Loucy (cell line): Measurements from ENCODE around the gene RFESD.

Source experiments
- H2AFZ ChIP-seq: fragments of 200-600 bp; sonication (generic); 2 replicates; pipeline ENCODE4 v1.6.0; 2016; ENCODE audit warnings: antibody characterized with exemption, mild to moderate bottlenecking, low read length, moderate library complexity
- H3F3A ChIP-seq: fragments of 200-600 bp; 2 replicates; pipeline ENCODE4 v1.6.0; 2016; ENCODE audit warnings: antibody characterized with exemption, low read depth, mild to moderate bottlenecking
- H3K27me3 ChIP-seq: fragments of 200-600 bp; sonication (generic); 2 replicates; pipeline ENCODE4 v1.6.1; 2014; ENCODE audit warnings: low read length, mild to moderate bottlenecking; ENCODE audit not compliant: insufficient read depth, poor library complexity, severe bottlenecking
- H3K36me3 ChIP-seq: fragments of 200-600 bp; sonication (generic); 2 replicates; pipeline ENCODE4 v1.6.1; 2016; ENCODE audit warnings: low read length; ENCODE audit not compliant: insufficient read depth
- H3K4me1 ChIP-seq: fragments of 200-600 bp; sonication (generic); 2 replicates; pipeline ENCODE4 v1.5.1; 2014; ENCODE audit warnings: low read length, mild to moderate bottlenecking; ENCODE audit not compliant: insufficient read depth, poor library complexity, severe bottlenecking
- H3K4me2 ChIP-seq: fragments of 200-600 bp; sonication (generic); 2 replicates; pipeline ENCODE4 v1.6.0; 2014; ENCODE audit warnings: antibody characterized with exemption, low read length, low read depth, mild to moderate bottlenecking; ENCODE audit not compliant: poor library complexity, severe bottlenecking
- H3K4me3 ChIP-seq: fragments of 200-600 bp; sonication (generic); 2 replicates; pipeline ENCODE4 v1.5.1; 2014; ENCODE audit warnings: low read length, mild to moderate bottlenecking, mixed read lengths; ENCODE audit not compliant: poor library complexity, severe bottlenecking
- H3K79me2 ChIP-seq: fragments of 200-600 bp; sonication (generic); 2 replicates; pipeline ENCODE4 v1.6.1; 2014; ENCODE audit warnings: low read length; ENCODE audit not compliant: insufficient read depth
- H3K9ac ChIP-seq: fragments of 200-600 bp; sonication (generic); 2 replicates; pipeline ENCODE4 v1.6.0; 2014; ENCODE audit warnings: mild to moderate bottlenecking, low read depth, low read length, moderate library complexity; ENCODE audit not compliant: poor library complexity, severe bottlenecking
- H3K9me2 ChIP-seq: fragments of 200-600 bp; sonication (generic); replicated peaks from 2 replicates; pipeline ENCODE4 v1.6.1; 2016; ENCODE audit warnings: low read depth, low read length, mixed read lengths
- H3K9me3 ChIP-seq: fragments of 200-600 bp; sonication (generic); 2 replicates; pipeline ENCODE4 v1.6.1; 2014; ENCODE audit warnings: mild to moderate bottlenecking, antibody characterized with exemption, low read length, low read depth; ENCODE audit not compliant: insufficient read depth
- H4K20me1 ChIP-seq: fragments of 200-600 bp; sonication (generic); 2 replicates; pipeline ENCODE4 v1.6.0; 2014; ENCODE audit warnings: antibody characterized with exemption, low read length, mild to moderate bottlenecking; ENCODE audit not compliant: insufficient read depth, poor library complexity, severe bottlenecking
- EZH2phosphoT487 ChIP-seq: fragments of 200-600 bp; IDR thresholded peaks from 2 replicates; pipeline ENCODE4 v1.6.1; 2018; ENCODE audit warnings: antibody characterized with exemption, mild to moderate bottlenecking, moderate library complexity, borderline replicate concordance
- TF ChIP-seq, protein P1 (sequence below): fragments of 200-600 bp; sonication (generic); conservative IDR thresholded peaks from 2 replicates; pipeline ENCODE4 v1.5.1; 2014; ENCODE audit warnings: mild to moderate bottlenecking, antibody characterized with exemption, low read length

The RFESD gene

DNA sequence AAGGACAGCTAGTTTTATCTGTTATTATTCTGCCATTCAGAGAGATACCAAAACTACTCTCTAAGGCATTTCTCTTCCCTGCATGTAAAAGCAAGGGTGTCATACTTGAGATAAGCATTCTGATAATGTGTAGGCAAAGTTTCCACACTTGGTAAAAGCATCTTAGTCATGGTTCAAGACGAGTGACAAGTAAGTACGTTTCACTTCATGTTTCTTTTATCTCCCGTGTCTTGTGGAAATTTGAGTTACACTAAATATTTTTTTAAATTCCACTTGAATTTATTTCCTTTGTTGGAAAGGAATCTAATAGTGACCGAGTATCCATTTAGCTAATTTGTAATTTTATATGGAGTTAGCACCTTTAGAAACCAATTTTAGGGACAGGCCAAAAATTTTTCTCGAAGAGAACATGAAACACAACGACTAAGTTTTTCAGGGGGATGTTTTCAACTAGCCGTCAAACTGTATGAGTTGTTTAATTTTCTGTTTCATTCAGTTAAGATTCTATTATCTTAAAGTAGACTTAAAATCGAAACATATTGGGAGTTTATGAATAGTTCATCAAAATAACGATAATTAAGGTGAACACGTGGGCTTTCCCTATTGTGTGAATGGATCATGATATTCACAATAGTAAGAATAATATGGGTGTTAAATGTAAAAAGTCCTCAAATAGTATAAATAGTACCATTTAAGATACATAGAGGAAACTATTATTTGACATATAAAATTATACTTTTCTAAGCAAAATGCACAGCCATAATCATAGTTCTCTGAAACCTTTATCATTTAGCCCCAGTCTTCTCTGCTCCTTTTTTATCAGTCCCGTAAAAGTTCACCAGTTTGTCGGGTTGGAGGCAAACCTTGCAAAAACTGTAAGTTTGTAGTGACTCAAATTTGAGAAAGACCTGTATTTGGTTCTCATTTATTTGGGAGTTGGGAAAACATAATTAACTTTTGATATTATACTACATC lies 1.6 kb downstream of the RFESD start:
- H3K9me3 ChIP-seq = no peaks in the 10 kb centered on the region
- H3K9ac ChIP-seq = peak overlapping the region; percentile 93
- H3K9me2 ChIP-seq = no peaks in the 10 kb centered on the region
- H3K79me2 ChIP-seq = peaks cover 16% of the 10 kb centered on the region
- H2AFZ ChIP-seq = peak overlapping the region; percentile 4; the same call in 1 of the 2 replicates
- H3F3A ChIP-seq = peaks cover 10% of the 10 kb centered on the region; the same call in 1 of the 2 replicates
- peak overlapping the region; percentile 71 for H3K4me2 ChIP-seq
- TF ChIP-seq, protein P1, sequence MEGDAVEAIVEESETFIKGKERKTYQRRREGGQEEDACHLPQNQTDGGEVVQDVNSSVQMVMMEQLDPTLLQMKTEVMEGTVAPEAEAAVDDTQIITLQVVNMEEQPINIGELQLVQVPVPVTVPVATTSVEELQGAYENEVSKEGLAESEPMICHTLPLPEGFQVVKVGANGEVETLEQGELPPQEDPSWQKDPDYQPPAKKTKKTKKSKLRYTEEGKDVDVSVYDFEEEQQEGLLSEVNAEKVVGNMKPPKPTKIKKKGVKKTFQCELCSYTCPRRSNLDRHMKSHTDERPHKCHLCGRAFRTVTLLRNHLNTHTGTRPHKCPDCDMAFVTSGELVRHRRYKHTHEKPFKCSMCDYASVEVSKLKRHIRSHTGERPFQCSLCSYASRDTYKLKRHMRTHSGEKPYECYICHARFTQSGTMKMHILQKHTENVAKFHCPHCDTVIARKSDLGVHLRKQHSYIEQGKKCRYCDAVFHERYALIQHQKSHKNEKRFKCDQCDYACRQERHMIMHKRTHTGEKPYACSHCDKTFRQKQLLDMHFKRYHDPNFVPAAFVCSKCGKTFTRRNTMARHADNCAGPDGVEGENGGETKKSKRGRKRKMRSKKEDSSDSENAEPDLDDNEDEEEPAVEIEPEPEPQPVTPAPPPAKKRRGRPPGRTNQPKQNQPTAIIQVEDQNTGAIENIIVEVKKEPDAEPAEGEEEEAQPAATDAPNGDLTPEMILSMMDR = no peak
- no peak for TF ChIP-seq EZH2phosphoT487
- peak overlapping the region; percentile 78 for H3K4me3 ChIP-seq
- H3K36me3 ChIP-seq = no peaks in the 10 kb centered on the region
- H4K20me1 ChIP-seq = no peaks in the 10 kb centered on the region
- peaks cover 80% of the 10 kb centered on the region for H3K4me1 ChIP-seq
- H3K27me3 ChIP-seq = no peaks in the 10 kb centered on the region

DNA sequence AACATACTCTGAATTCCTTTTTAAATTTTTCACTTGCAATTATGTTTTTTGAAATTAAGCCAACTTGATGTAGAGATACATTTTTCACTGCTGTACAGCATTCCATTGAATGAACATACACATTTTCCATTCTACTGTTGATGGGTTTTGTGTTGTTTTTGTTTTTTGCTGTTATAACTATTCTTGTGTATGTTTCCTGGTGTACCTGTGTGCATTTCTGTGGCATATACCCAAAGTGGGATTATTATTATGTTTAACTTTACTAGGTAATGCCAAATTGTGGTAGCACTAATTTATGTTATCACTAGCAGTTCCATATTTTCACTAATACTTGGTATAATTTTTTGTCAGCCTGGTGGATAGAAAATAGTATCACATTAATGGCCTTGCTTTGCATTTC lies 2.7 kb downstream of the RFESD start:
- H2AFZ ChIP-seq = peak overlapping the region; percentile 10; the same call in 1 of the 2 replicates
- peak overlapping the region; percentile 93 for H3K9ac ChIP-seq

DNA sequence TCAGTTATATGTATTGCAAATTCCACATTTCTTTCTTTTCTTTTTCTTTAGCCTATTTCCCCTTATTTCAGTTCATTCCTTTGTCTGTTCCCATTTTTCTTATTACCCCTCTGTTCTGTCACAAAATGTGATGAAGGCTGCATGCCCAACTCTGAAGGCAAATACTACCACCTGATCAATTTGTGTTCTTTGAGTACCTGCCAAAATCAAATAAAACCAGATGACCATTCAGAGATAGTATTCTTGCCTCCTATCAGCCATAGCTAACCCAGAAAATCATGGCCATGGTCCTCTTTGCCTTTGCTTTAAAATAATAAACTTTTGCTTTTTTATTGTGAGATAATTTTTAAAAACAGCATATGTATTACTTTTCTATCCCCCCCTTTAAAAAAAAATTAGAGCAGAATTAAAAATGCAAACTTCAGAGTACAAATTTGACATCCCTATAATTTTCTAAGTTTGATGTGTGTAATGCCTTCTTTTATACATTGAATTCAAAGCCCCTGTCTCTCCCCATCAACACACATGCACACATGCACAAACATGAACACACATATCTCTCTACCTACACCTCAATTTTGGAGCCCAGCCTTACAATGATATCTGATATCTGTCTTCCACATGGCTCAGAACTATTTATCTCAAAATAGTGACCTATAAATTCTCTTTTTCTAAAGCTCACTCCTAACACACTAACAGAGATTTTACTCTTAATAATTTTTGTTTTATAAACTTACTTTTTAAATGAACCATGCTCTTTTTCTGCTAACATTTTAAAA lies 3.5 kb downstream of the RFESD start:
- H3K36me3 ChIP-seq = no peaks in the 10 kb centered on the region
- H3F3A ChIP-seq = peaks cover 10% of the 10 kb centered on the region; the same call in 1 of the 2 replicates
- no peak overlapping the region; the same call in 1 of the 2 replicates for H2AFZ ChIP-seq
- H3K4me1 ChIP-seq = peaks cover 68% of the 10 kb centered on the region
- TF ChIP-seq, protein P1 = no peak
- no peak for TF ChIP-seq EZH2phosphoT487
- H3K9me2 ChIP-seq = no peaks in the 10 kb centered on the region
- H4K20me1 ChIP-seq = no peaks in the 10 kb centered on the region
- peaks cover 16% of the 10 kb centered on the region for H3K79me2 ChIP-seq
- H3K4me2 ChIP-seq = peak overlapping the region; percentile 71
- peak overlapping the region; percentile 33 for H3K4me3 ChIP-seq
- no peaks in the 10 kb centered on the region for H3K27me3 ChIP-seq
- no peaks in the 10 kb centered on the region for H3K9me3 ChIP-seq
- peak overlapping the region; percentile 93 for H3K9ac ChIP-seq

More for the DNA sequence above, 2.7 kb downstream of the RFESD start:
- no peak for TF ChIP-seq EZH2phosphoT487
- TF ChIP-seq, protein P1 = no peak
- Histone ChIP-seq H3K4me1 (peaks cover 73% of the 10 kb centered on the region), H3F3A (peaks cover 10% of the 10 kb centered on the region; the same call in 1 of the 2 replicates), H3K9me2 (no peaks in the 10 kb centered on the region), H4K20me1 (no peaks in the 10 kb centered on the region), H3K4me2 (peak overlapping the region; percentile 71), H3K79me2 (peaks cover 16% of the 10 kb centered on the region), H3K36me3 (no peaks in the 10 kb centered on the region), H3K9me3 (no peaks in the 10 kb centered on the region), H3K4me3 (peak overlapping the region; percentile 33), H3K27me3 (no peaks in the 10 kb centered on the region)
